GM18511 (cell line): Measurements from ENCODE around the gene DPRX.
"Not testable (repeated sequence)": the region's sequence is repeated elsewhere in the genome, so short reads cannot be mapped to it uniquely, and the experiment has no call there.

Experiments used
- ATAC-seq: cut with Tn5 transposase; IDR thresholded peaks from one replicate; pipeline ENCODE4 v1.9.1; 2021; ENCODE audit warnings: mild to moderate bottlenecking, moderate library complexity; ENCODE audit not compliant: unreplicated experiment

DPRX gene

GRCh38 chr19:53644061-53644816 is 12.4 kb downstream of the DPRX start:
- ATAC-seq = no peak

GRCh38 chr19:53646144-53646543 is 14.3 kb downstream of the DPRX start:
- no peak for ATAC-seq

DNA sequence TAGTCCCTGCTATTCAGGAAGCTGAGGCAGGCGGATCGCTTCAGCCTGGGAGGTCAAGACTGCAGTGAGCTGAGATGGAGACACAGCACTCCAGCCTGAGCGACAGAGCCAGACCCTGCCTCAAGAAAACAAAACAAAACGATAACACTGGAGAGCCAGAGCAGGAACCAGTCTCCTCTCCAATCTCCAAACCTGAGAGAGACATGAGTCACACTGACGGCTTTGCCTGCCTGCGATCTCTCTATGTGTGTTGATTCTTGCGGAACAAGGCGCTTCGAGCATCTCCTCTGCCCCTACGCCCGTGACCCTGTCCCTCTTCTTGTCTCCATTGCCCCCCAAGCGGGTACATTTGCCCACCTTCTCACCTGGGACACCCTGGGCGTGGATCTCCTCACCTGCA is 15.6 kb downstream of the DPRX start:
- no peak for ATAC-seq

DNA sequence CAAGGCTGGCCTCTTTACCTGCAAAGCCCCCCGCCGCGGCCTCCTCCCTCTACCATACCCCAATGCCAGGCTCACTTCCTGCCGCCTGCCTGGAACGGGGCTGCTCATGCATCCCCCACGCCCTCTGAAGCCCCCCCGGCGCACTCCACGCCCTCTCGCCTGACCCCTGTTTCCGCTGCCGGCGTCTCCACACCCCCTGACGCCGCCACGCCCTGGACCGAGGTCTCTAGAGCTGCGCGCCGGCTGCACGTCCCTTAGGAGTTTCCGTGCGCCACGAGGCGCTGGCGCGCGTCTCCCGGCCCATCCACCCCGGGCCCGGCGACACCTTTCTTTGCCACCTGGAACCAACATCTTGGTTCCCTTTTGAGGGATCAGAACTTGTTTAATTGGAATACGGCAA is 16.0 kb downstream of the DPRX start:
- no peak for ATAC-seq

DNA sequence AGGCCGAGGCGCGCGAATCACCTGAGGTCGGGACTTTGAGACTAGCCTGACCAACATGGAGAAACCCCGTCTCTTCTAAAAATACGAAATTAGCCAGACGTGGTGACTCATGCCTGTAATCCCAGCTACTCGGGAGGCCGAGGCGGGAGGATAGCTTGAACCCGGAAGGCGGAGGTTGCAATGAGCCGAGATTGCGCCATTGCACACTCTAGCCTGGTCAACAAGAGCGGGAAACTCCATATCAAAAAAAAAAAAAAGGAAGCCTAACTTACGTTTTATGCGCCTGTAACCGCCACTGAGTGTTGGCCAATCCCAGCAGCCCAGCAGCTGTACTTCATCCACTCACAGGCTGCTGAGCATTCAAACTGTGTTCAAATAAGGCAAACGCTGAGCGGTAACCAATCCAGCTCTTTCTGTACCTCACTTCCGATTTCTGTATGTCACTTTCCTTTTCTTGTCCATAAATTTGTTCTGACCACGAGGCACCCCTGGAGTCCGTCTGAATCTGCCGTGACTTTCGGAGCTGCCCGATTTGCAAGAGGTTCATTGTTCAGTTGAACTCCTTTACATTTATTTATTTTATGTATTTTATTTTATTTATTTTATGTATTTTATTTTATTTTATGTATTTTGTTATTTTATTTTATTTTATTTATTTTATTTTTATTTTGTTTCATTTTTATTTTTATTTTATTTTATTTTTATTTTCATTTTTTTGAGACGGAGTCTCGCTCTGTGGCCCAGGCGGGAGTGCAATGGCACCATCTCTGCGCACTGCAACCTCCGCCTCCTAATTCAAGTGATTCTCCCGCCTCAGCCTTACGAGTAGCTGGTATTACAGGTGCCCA is 18.2 kb downstream of the DPRX start:
- ATAC-seq = no peak

DNA sequence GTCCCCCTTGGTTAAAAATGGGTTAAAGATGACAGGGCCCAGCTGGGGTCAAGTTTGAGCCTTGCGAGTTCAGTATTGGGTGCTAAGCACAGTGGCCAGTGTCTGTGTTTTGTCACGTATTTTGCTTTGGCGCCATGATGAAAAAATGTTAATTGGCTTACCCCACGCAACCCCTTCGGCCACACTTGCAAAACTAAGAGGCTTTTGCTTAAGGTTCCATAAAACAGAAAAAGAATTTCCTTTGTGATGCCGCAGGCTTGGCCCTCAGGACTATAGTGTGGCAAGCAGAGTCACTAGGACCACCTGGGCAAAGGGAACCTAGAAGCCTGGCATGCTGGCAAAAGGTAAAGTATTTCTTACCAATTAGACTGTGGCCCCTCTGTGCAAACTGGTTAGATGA is 20.7 kb downstream of the DPRX start:
- no peak for ATAC-seq

- ATAC-seq = no peak
Observed at GRCh38 chr19:53655042-53655665, 23.4 kb downstream of the DPRX start.

DNA sequence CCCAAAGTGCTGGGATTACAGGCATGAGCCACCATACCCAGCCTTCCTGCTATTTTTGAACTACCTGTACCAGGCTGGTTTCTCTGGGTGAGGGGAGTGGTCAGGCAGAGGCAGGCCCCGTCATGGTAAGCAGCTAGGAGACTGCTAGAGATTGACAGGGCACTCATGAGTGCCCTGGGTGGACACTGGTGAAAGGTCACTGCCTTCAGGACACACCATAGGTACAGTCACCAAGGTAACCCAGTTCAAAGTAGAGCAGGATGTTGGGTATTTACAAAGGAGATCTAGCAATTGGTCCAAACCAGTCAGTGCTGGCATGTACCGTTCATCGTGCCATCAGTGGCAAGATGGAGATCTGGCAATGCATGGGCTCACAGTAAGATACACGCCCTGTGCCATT is 25.5 kb downstream of the DPRX start:
- no peak for ATAC-seq

DNA sequence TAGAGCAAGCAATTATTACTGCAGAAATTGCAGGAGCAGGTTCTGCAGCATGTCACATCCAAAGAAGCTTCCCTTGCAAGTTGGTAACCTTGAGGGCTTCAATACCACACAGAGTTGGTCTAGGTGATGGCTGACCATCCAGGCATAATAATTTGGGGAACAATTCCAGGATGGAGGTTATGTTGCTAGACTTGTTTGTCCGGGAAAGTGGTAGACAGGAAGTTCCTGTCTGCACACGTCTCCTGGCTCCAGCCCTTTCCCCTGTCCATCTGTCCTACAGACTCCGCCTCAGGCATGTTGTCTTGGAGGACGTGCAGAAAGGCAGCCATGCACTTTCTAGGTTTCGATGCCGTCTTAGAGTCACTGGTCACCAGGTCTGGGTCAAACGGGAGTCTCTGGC is 26.0 kb downstream of the DPRX start:
- no peak for ATAC-seq

DNA sequence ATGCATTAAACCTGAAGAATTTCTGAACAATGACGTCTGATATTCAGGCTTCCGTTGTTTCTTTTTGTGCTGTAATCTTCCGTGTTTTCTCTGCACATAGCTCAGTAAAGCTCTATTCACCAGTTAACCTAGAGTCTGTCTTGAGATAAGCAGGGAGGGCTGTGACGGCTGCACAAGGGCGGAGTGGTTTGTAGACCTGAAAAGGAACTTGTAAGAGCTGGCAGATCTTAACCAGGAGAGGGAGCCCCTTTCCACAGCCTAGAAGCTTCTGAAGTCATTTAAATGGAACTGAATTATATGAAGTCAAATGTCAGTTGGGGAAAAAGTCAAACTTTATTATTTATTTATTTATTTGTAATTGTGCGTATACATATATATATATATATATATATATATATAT is 27.5 kb downstream of the DPRX start:
- no peak for ATAC-seq

DNA sequence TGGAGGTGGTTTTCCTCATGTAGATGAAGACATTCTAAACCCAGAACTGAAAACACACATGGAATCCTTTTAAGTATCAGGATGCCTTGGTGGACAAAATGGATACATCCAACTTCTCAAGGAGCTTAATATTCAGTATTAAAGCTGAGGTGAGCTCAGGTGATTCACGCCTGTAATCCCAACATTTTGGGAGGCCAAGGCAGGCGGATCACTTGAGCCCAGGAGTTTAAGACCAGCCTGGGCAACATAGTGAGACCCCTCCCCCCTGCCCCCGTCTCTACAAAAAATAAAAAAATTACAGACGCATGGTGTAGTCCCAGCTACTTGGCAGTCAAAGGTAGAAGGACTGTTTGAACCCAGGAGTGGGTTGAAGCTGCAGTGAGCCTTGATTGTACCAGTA is 28.8 kb downstream of the DPRX start:
- ATAC-seq = no peak

GRCh38 chr19:53662209-53662608 is 30.4 kb downstream of the DPRX start:
- no peak for ATAC-seq

- ATAC-seq = no peak
Observed at GRCh38 chr19:53664152-53664551, 32.4 kb downstream of the DPRX start.

GRCh38 chr19:53664760-53665159 is 33.0 kb downstream of the DPRX start:
- ATAC-seq = no peak

GRCh38 chr19:53666331-53666730 is 34.5 kb downstream of the DPRX start:
- not testable (repeated sequence) for ATAC-seq

GRCh38 chr19:53668804-53669203 is 37.0 kb downstream of the DPRX start:
- ATAC-seq = not testable (repeated sequence)

DNA sequence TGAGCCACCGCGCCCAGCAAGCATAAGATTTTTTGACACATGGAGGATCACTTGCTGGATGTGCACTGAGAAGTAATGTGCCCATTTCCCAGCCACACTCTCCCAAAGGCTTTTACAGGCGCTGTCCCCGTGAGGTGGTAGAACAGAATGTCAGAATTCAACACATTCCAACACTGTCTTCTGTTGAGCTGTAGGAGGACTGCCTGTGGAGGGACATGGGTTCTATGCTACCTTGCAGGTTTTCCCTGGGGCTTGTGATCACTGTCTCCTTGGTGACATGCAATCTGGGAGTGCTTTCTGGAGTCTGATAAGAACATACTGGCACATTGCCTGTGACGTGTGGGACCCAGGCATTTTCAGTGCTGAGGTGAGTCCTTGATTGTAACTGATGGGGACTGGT is 38.5 kb downstream of the DPRX start:
- no peak for ATAC-seq

- no peak for ATAC-seq
Observed at GRCh38 chr19:53671663-53672062, 39.9 kb downstream of the DPRX start.
